ENCODE data around the gene LCN6.
"Not testable (repeated sequence)": the region's sequence is repeated elsewhere in the genome, so short reads cannot be mapped to it uniquely, and the experiment has no call there.

The LCN6 gene

DNA sequence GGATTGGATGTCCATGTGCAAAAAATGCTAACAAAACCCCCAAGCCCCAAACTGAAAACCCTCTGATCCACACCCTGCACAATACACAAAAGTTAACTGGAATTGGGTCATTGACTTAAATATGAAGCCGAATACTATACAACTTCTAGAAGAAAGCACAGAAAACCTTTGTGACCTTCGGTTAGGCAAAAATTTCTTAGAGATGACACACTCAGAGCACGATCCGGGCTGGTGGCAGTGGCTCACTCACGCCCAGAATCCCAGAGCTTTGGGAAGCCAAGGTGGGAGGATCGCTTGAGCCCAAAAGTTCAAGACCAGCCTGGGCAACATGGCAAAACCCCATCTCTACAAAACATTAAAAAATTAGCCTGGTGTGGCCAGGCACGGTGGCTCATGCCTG is 37.8 kb downstream of the LCN6 start:
- no peak for DNase-seq (ENCODE audit: low read depth in 2 of 2)

DNA sequence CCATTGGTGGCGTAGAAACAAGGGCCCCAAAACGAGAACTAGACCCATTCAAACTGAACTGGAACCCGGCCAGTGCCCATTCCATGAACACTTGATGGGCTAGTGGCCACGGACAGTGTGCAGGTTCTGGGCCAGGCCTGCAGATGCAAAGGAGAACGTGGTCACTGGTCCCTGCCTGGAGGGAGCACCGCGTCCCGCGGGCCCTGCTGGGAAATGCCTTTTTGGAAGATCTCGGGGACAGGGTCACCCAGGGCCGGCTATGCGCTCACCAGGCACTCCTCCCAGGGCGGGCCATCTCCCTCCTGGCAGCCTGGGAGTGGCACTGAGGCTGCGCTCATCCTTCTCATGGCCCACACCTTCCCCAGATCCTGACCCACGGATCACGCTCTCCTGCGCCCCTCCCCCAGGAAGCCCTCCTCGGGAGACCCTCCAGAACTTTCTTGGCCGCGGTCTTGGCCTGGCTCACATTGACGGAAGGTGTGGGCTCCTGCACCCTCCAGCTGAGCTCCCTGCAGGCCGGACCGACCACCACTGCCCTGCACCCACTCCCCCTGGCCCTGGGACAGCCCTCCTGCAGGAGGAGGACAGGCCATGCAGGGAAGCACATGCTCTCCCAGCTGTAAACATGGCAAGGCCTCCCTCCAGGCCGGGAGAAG is 38.7 kb downstream of the LCN6 start:
- DNase-seq (ENCODE audit: low read depth in 2 of 2) = no peak

DNA sequence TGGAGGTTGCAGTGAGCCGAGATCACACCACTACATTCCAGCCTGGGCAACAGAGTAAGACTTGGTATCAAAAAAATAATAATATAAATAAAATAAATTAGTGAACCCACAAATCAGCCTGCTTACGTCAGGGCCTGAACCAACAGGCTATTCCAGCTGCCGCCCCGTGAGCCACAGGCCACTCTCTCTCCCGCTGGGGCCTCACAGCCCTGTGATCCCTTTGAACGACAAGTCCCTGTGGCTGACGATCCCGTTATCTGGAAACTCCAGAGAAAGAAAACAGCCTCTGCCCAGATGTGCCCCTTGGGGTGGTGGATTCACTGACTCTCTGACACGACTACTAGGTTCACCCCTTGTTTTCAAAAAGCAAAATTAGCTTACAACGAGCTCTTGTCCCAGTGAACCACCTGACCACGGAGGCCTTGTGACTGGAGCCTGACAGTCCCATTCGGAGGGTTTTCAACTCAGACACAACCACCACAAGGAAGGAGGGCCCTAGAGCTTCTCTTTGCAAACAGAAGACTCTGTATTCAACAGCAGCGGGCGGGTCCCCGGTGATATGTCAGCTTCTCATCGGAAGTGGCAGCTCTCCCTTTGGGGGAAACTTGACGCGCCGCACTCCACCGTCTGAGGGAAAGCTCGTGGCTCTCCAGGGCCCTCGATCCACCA is 40.3 kb downstream of the LCN6 start:
- no peak for DNase-seq (ENCODE audit: low read depth in 2 of 2)

- no peak for DNase-seq (ENCODE audit: low read depth in 2 of 2)
Measured at GRCh38 chr9:136707011-136707410, 41.3 kb downstream of the LCN6 start.

- no peak for DNase-seq (ENCODE audit: low read depth in 2 of 2)
Measured at GRCh38 chr9:136705564-136705963, 42.8 kb downstream of the LCN6 start.

- not testable (repeated sequence) for DNase-seq (ENCODE audit: low read depth in 2 of 2)
Measured at GRCh38 chr9:136704741-136705140, 43.6 kb downstream of the LCN6 start.

DNA sequence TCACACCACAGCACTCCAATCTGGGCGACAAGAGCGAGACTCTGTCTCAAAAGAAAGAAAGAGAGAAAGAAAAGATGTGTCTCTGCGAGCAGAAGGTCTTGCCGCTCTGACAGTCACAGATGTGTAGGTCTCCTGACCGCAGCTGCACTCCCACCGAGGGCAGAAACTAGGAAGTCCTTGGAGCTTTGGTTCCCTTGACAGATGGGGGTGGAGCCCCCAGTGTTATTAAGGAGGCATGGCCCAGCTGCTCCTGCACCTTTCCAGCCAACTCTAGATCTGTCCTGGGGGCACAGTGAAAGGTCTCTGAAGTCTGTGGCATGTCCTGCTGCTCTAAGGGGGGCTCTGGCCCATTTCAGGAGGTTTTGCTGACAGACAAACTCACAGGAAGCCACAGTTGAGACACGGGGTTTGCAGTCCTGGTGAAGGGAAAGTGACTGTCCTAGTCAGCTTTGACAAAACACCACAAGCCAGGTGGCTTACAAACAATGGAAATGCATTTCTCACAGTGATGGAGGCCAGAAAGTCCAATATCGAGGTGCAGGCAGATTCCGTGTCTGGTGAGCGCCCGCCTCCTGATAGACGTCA is 45.0 kb downstream of the LCN6 start:
- DNase-seq (ENCODE audit: low read depth in 2 of 2) = no peak

DNA sequence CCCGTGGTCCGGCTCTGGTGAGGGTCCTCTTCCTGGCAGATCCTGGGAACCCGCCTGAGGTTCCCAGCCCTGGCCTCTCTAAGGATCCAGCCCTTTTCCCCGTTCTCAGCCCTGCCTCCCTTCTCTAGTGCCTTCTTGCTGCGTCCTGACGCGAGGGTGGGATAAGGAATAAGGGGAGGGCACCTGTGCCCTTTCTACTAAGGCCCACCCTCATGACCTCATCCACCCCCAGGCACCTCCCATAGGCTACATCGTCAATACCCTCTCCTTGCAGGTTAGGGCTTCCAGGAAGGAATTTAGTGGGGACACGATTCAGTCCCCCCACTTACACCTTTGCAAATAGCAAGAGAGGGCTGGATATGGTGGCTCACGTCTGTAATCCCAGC is 46.7 kb downstream of the LCN6 start:
- no peak for DNase-seq (ENCODE audit: low read depth in 2 of 2)

DNA sequence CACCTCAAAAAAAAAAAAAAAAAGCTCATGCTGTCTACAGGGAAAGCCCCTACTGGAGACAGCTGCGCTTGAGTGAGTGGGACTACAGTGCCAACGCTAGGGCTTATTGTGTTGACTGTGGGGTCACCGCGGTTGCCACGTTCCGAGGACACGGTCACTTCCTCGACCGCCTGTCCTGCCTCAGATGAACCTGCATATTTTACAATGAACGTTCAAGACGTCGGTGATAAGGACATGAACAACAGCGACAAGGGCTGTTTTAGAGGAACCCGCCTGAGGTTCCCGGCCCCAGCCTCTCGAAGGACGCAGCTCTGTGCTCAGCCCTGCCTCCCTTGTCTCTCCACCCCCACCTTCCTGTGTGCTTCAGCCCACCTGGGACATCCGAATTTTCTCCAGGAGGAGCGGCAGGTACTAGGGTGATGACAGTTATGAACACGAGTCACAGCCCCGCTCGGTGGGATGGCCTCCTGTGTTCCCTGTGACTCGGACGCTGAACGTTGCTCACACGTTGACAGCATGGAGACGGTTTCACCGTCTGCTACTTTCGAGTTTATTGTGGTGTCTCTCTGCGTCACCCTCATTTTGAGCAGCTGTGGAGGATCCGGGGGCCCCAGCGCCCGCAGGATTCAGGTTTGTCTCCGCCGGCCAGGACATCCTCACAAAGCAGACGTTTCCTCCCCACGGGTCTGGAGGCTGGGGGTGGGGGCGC is 47.2 kb downstream of the LCN6 start:
- DNase-seq (ENCODE audit: low read depth in 2 of 2) = peak in 1 of 2 donors; percentile 40

- no peak for DNase-seq (ENCODE audit: low read depth in 2 of 2)
Measured at GRCh38 chr9:136700304-136700703, 48.0 kb downstream of the LCN6 start.

- no peak for DNase-seq (ENCODE audit: low read depth in 2 of 2)
Measured at GRCh38 chr9:136698635-136699246, 49.6 kb downstream of the LCN6 start.

GRCh38 chr9:136697821-136698526 is 50.4 kb downstream of the LCN6 start:
- DNase-seq (ENCODE audit: low read depth in 2 of 2) = no peak

- no peak for DNase-seq (ENCODE audit: low read depth in 2 of 2)
Measured at GRCh38 chr9:136697146-136697820, 51.0 kb downstream of the LCN6 start.

DNA sequence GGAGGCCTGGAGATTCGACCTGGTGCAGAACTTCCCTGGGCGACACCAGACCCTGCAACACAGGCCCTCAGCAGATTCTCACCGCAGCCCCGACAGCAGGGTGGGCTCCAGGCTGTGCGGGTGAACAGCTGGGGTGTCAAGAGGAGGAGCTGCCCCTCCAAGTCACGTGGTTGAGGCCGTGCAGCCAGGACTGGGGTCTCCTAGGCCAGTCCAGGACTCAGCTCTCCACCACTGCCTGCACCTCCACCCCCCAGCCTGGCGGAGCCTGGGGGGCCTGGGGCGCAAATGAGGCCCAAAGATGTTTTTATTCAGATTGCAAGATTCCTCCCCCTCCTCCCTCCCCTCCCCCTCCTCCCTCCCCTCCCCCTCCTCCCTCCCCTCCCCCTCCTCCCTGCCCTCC is 51.8 kb downstream of the LCN6 start:
- DNase-seq (ENCODE audit: low read depth in 2 of 2) = no peak

GRCh38 chr9:136695955-136696354 is 52.4 kb downstream of the LCN6 start:
- DNase-seq (ENCODE audit: low read depth in 2 of 2) = no peak

GRCh38 chr9:136695435-136695895 is 52.9 kb downstream of the LCN6 start:
- no peak for DNase-seq (ENCODE audit: low read depth in 2 of 2)

GRCh38 chr9:136694872-136695247 is 53.5 kb downstream of the LCN6 start:
- DNase-seq (ENCODE audit: low read depth in 2 of 2) = no peak

DNA sequence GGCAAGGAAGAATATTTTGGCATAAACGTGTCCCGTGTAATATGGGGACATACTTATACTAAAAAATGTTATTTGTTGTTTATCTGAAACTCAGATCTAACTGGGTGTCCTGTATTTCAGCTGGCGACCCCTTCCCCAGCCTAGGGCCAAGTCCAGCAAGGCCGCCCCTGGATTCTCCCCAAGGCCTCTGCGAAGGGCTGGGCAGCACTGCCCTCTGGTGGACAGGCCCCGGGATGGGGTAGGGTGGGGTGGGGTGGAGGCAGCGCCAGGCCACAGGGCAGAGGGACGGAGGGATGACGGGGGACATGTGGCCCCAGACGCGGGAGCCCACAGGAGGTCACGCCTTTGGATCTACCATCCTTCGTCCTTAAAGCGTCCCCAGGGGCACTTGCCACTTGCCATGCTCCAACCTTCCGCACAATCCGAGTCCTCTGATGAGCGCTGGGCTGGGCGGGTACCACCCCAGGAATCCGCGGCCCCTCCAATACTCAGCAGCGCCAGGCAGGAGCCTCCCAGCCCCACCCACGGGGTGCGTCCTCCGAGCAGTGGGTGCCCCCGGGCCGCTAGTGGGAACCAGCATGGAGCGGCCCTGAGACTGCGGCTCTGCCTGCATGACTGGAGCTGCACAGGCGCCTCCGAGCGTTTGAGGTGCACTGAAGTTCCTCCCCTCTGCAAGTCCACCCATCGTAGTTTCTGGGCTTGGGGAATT is 54.0 kb downstream of the LCN6 start:
- DNase-seq (ENCODE audit: low read depth in 2 of 2) = no peak

All from stimulated activated CD4-positive, alpha-beta T cell treated with anti-CD3 and anti-CD28 coated beads, Interleukin-1b, Interleukin-23, amount 100 ng/mL, for 1 hour (primary cell).